Peyer's patch (tissue), 4 donors: ENCODE results near the gene GEN1.

Source experiments
- CTCF ChIP-seq, 6 experiments: fragments of 450-650 bp in 4 of 6; fragments of 200-600 bp in 2 of 6; sonication (generic) in 1 of 6; IDR thresholded peaks; one replicate each; pipeline ENCODE4 v1.5.1; 2017 to 2019; ENCODE audit warnings: antibody characterized with exemption in 6 of 6, mild to moderate bottlenecking in 3 of 6, moderate library complexity in 1 of 6
- POLR2A ChIP-seq, 2 donors: fragments of 450-650 bp; IDR thresholded peaks; one replicate each; pipeline ENCODE4 v1.5.1; 2017; ENCODE audit warnings: antibody characterized with exemption in 2 of 2, mild to moderate bottlenecking in 2 of 2, moderate library complexity in 2 of 2

GRCh38 chr2:17762451-17762850 is 8.5 kb downstream of the GEN1 start:
- no peak for TF ChIP-seq CTCF (IDR thresholded peaks at IDR 0.05)
- TF ChIP-seq POLR2A (IDR thresholded peaks at IDR 0.05), result no peak
